Spinal cord (tissue), 10 donors: ENCODE results near the gene ESPL1. TPM values are rescaled to one million over a fixed set of nuclear protein-coding genes. Genes with fewer than 3 reads are reported as not detected.

Experiments used
- DNase-seq, 6 donors: peaks; one replicate each; pipeline versions ENCODE4 v3.0.0 to v3.0.0-alpha.2; 2013 to 2015; ENCODE audit warnings: low spot score in 6 of 6, low read depth in 4 of 6
- H3K27ac ChIP-seq: one replicate; pipeline ENCODE4 v1.5.1; 2013; ENCODE audit warnings: low read depth, low read length, control low read depth
- H3K27me3 ChIP-seq: one replicate; pipeline ENCODE4 v1.6.1; 2013; ENCODE audit warnings: low read length; ENCODE audit not compliant: control insufficient read depth, insufficient read depth
- H3K36me3 ChIP-seq: one replicate; pipeline ENCODE4 v1.6.1; 2013; ENCODE audit warnings: low read length; ENCODE audit not compliant: control insufficient read depth, insufficient read depth
- H3K4me1 ChIP-seq: one replicate; pipeline ENCODE4 v1.6.1; 2013; ENCODE audit warnings: low read length; ENCODE audit not compliant: control insufficient read depth, insufficient read depth
- H3K4me3 ChIP-seq: one replicate; pipeline ENCODE4 v1.5.1; 2013; ENCODE audit warnings: low read depth, low read length, control low read depth
- H3K9me3 ChIP-seq: one replicate; pipeline ENCODE4 v1.6.1; 2013; ENCODE audit warnings: low read length; ENCODE audit not compliant: control insufficient read depth, insufficient read depth
- WGBS: methylation state at CpG from one replicate; pipeline ENCODE4 v1.1.5; 2013; ENCODE audit warnings: missing lambda C conversion rate; ENCODE audit not compliant: insufficient coverage; 5-methylcytosine and 5-hydroxymethylcytosine counted together
- long read RNA-seq, 4 donors: transcript quantifications; one replicate each; lab custom pipeline, GENCODE V29; 2026
- polyA plus RNA-seq, 2 donors: library from polyadenylated mRNA; unstranded; fragments of 120-200 nt; gene quantifications; one replicate each; pipeline ENCODE4 v1.2.1, GENCODE V29; 2013; ENCODE audit not compliant: insufficient read length in 2 of 2
- total RNA-seq, 2 donors: library from RNA; depleted of rRNA in 1 of 2; stranded (reverse); fragments of 120-200 nt in 1 of 2; fragments of >200 nt in 1 of 2; gene quantifications; one replicate each; pipeline versions ENCODE4 v1.2.3 to v1.2.4, GENCODE V29; 2013 to 2014
- donor health status: healthy.

Gene ESPL1
- total RNA-seq (1 to 10 TPM; 3.0 to 4.5 TPM), polyA plus RNA-seq (1 to 10 TPM; 6.0 to 9.2 TPM)
- long read RNA-seq, donor 1, full-length matches to known transcripts, result 1 of 1 reads
- long read RNA-seq, donor 1, partial matches to known transcripts, result 0 of 1 reads
- long read RNA-seq, donor 1, other reads (novel, unspliced or antisense), result 0 of 1 reads
- long read RNA-seq, donor 2, result 0 reads
- long read RNA-seq, donor 3, result 0 reads
- long read RNA-seq, donor 4, partial matches to known transcripts, result 0 of 1 reads
- long read RNA-seq, donor 4, other reads (novel, unspliced or antisense), result 0 of 1 reads

DNA sequence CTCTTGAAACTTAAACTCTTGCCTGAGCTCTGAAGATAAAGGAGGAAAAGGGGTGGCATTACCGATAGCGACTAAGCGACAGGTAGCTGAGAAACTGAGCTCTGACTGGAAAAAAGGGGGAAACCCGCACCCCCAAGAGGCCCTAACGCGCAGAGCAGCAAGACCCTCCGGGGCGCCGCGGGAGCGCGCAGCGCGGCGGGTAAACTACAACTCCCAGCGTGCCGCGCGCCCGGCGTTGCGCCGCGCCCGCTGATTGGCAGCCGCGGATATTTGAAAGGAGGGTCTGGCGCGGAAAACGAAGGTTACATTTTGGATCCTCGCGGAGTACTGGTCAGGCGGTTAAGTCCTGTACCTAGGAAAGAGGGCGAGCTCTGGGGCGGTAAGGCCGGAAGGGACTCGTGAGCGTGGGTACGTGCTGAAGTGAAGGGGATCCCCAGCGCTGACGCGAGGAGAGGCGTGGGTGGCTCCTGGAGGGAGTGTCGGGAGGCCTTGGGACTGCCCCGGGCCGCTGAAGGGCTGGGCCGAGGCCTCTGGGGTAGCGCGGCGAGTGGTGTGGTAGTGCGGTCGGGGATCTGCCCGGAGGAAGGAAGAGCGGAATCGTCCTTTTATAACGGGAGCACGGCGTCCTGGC is at the start of gene ESPL1:
ESPL1 (plus strand) TSS at position 301 of the 631 bp plus-strand sequence. CDS start 468 bp downstream, outside the sequence.
- peaks cover 3% of the 10 kb centered on the region for H3K36me3 ChIP-seq
- H3K4me3 ChIP-seq, result peak within 1 kb of the TSS; percentile 91
- WGBS, result under 1% methylated on average over 58 of the region's 58 CpGs
- no peaks in the 10 kb centered on the region for H3K27me3 ChIP-seq
- H3K4me1 ChIP-seq, result peaks cover 20% of the 10 kb centered on the region
- peak within 1 kb of the TSS; percentile 52 for H3K27ac ChIP-seq
- no peaks in the 10 kb centered on the region for H3K9me3 ChIP-seq
- peak; percentile 54 to 93 (median 74) for DNase-seq

DNA sequence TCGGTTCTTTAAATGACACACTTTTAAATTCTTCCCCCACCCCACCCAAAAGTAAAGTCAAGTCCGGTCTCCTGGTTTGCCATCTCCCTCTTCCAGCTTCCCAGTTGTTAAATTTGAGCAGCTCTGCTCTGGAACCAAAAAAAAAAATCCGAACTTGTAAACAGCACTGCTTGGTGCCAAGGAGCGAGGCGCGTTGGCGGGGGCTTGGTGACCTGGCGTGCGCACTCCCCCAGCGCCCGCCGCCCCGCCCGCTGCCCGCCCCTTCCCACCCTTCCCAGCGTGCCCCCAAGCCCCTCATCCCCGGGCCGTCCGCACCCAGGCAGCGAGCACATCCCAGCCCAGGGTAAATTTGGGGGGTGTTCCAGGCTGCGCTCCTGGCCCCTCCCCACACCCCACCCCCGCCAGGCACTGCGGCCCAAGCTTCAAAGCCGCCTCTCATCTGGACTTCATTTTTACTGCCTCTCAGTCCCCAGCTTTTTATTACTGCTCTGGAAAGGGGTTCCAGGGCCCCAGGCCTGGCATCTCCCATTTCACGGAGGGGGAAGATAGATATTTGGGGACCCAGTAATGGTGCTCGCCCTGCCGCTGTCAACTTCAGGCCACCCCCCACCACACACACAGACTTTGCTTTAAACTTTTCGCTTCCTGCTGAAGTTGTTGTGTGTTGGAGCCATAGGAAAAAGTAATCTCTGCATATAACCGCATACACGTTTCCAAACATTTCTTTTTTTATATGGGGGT is 49.4 kb upstream of the ESPL1 start:
- H3K4me3 ChIP-seq, result peak overlapping the region; percentile 79
- no peak for DNase-seq
- H3K27ac ChIP-seq, result peak overlapping the region; percentile 100
- H3K9me3 ChIP-seq, result no peaks in the 10 kb centered on the region
- WGBS, result 22% methylated on average over 13 of the region's 30 CpGs
- peaks cover 68% of the 10 kb centered on the region for H3K4me1 ChIP-seq
- H3K27me3 ChIP-seq, result no peaks in the 10 kb centered on the region
- H3K36me3 ChIP-seq, result peaks cover 6% of the 10 kb centered on the region

DNA sequence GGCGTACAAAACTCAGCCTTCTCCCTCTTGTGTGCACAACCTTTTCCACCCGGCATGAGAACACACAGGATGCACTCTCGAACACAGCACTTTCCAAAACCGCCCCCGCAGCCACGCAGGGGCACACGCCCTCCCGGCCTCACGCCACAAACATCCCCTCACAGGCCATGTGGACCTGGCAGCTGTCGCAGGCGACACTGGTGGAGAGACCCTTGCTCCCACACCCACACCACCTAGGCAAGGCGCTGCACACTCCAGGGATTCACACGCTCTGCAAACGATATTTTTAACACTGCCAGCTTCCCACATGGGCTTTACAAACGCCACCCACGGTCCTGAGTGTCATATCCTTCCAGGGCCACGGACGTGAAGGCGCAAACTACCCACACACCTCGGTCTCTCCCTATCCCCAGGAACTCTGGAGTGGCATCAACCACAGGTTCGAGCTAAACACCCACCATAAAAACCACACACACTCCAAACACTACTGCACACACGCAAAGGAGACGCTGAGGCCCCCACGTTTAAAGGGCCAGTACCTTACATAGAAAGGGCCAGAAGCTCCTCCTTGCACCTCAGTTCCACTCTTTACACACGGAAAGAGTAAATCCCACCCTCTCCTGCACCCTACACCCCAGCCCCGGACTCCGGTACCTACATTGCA is 48.7 kb upstream of the ESPL1 start:
- H3K4me3 ChIP-seq, result peak overlapping the region; percentile 79
- WGBS, result 11% methylated on average over 26 of the region's 27 CpGs
- no peaks in the 10 kb centered on the region for H3K27me3 ChIP-seq
- peak in 1 of 6 donors; percentile 50 for DNase-seq
- peaks cover 6% of the 10 kb centered on the region for H3K36me3 ChIP-seq
- no peaks in the 10 kb centered on the region for H3K9me3 ChIP-seq
- peaks cover 75% of the 10 kb centered on the region for H3K4me1 ChIP-seq
- H3K27ac ChIP-seq, result peak overlapping the region; percentile 100

DNA sequence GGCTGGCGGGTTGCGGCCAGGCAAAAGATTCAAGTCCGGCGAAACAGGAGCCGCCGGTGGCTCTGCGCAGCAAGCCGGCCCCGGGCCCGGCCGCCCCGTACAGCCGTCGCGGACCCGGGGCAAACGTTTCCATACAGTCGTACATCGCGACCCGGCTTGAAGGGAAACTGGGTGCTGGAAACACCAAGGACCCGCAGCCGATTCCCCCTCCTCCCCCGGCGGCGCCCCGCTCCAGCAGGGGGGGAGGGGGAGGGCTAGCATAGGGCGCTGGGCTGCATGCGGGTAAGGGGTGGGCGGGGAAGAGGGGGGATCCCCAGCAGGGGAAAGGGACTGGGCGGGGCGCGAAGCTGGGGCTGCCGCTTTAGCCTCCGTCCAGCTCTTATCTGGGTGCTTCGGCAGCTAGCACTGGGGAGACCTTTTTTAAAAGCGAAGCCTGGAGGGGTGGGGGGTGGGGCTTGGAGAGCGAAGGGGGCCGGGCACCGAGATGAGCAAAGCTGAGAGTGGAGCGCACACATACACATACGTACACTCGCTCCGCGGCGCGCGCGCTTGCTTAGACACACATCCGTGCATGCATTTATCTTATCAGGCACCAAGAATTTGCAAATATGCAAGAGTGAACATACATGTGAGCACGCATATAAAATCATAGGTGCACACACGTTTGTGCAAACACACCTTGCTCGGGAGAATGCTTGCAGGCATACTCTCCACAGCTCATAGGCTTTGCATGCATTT is 48.0 kb upstream of the ESPL1 start:
- Histone ChIP-seq H3K4me1 (peaks cover 80% of the 10 kb centered on the region), H3K27me3 (no peaks in the 10 kb centered on the region), H3K27ac (peak overlapping the region; percentile 100), H3K9me3 (no peaks in the 10 kb centered on the region), H3K4me3 (peak overlapping the region; percentile 79), H3K36me3 (peaks cover 2% of the 10 kb centered on the region)
- 1% methylated on average over 40 of the region's 53 CpGs for WGBS
- DNase-seq, result peak in 4 of 6 donors; percentile 51 to 91 (median 87)

DNA sequence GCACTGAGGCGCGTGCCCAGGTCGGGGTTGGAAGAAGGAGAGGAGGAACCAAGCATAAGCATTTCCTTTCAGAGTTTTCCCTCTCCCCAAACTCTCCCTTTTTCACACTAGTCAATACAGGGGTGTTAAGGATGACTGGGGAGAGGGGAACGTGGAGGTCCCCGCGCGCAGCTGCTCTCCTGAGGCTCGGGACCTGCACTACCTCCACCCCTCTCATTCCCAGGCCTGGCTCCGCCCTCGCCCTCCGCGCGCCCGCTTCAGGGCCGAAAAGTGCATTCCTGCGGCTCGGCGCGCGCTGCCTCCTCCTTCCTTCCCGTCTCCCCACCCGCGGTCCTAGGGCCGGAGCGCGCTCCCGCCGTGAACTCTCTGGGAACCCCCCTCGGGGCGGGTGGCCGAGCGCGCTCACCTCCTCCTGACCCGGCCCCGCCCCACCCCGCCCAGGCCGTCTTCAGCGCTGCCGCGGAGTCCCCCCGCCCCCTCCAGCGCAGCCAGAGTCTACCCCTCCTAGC is 47.4 kb upstream of the ESPL1 start:
- no peaks in the 10 kb centered on the region for H3K9me3 ChIP-seq
- DNase-seq, result peak in 2 of 6 donors; percentile 80 to 91
- peak overlapping the region; percentile 79 for H3K4me3 ChIP-seq
- WGBS, result under 1% methylated on average over 31 of the region's 42 CpGs
- H3K36me3 ChIP-seq, result no peaks in the 10 kb centered on the region
- peak overlapping the region; percentile 100 for H3K27ac ChIP-seq
- H3K4me1 ChIP-seq, result peaks cover 81% of the 10 kb centered on the region
- H3K27me3 ChIP-seq, result no peaks in the 10 kb centered on the region

DNA sequence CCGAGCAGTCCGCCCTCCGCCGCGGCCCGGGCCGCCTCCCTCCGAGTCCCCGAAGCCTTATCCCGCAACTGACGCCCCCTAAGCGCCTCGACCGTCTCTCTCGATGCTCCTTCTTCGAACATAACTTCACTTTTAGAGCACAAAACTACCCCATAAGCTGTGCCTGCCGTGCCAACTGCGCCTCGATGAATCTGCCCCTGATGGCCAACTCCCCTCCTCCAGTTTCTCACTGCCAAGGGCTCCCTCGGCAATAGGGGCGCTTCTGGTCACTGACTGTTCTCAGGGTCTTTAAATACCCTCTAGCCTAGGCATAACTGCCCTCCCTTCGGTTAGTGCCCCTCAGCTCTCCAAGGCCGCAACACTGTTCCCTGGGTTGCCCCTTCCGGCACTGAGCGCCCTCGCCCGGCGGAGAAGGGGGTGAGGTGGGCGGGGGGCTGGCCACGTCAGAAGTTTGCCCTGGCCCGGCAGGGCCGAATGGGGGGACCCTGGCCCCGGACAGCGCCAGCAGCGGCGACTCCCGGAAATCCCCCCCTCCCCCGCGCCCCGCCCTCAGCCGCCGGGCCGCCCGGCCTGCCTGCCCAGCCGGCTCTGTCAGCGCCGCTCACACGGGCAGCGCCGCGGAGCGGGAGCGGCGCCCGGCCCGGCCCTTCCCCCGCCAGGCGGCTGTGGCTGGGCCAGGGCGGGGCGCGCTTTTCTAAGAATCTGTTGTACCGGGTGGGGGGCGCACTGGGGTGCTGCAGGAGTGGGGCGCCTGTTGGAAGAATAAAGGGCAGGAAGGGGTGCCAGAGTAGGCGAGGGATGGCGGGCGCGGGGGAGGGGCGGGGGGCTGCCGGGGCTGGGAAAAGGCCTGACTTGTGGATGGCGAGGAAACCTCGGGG is 46.7 kb upstream of the ESPL1 start:
- under 1% methylated on average over 59 of the region's 72 CpGs for WGBS
- Histone ChIP-seq H3K27me3 (no peaks in the 10 kb centered on the region), H3K4me1 (peaks cover 84% of the 10 kb centered on the region), H3K9me3 (no peaks in the 10 kb centered on the region), H3K27ac (peak overlapping the region; percentile 100), H3K4me3 (peak overlapping the region; percentile 79), H3K36me3 (no peaks in the 10 kb centered on the region)
- DNase-seq, result peak in 3 of 6 donors; percentile 47 to 85 (median 60)

DNA sequence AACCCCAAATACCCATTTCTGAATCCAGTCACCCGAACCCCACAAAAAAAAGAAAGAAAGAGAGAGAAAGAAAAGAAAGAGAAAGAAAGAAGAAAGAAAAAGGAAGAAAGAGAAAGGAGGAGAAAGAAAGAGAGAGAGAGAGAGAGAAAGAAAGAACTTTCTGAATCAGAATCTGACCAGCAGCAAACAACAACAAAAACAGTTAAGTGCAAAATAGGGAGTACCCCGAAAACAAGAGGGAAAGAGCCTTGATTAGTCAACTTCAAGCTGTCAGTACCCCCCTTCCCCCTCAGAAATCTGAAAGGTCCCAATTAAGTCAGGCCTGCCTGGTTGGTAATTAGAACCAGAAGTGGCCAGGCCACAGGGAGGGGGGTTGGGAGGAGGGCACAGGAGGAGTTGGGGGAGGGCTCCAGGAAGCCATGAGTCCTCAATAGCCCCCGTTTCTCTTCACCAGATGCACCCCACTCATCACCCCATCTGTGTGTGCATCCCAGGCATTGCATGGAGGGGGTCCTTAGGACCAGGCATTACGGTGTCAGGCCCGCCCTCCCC is 45.9 kb upstream of the ESPL1 start:
- Histone ChIP-seq H3K9me3 (no peaks in the 10 kb centered on the region), H3K27ac (peak overlapping the region; percentile 100), H3K4me1 (peaks cover 76% of the 10 kb centered on the region), H3K4me3 (no peak overlapping the region), H3K36me3 (peaks cover 2% of the 10 kb centered on the region), H3K27me3 (no peaks in the 10 kb centered on the region)
- no CpG with 5 or more reads among the region's 5 CpGs for WGBS
- DNase-seq, result no peak

DNA sequence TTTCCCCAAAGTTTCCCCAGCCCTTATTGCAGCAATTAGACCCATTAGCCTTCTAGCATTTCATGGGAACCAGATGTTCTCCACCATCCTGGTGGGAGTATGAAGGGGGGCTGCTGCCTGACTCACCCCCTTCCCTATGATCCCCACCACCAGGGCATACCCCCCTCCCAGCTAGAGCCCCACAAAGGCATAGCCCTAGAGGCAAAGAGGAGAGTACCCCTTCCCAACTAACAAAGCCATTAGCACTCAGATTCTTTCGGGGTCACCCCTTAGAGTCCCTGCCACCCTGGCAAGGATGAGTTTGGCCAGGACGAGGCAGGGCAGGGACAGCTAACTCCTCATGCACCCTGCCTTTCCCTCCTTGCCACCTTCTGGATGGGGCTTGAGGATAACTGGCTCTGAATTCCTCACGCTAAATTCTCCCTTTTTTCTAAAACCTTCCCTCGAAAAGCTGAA is 45.3 kb upstream of the ESPL1 start:
- H3K9me3 ChIP-seq, result no peaks in the 10 kb centered on the region
- no peak for DNase-seq
- H3K27ac ChIP-seq, result peak overlapping the region; percentile 100
- H3K27me3 ChIP-seq, result no peaks in the 10 kb centered on the region
- peaks cover 6% of the 10 kb centered on the region for H3K36me3 ChIP-seq
- peaks cover 70% of the 10 kb centered on the region for H3K4me1 ChIP-seq
- no peak overlapping the region for H3K4me3 ChIP-seq
- 22% methylated on average over 2 of the region's 4 CpGs for WGBS
